Measurements from ENCODE around the gene PDK4. TPM values are rescaled to one million over a fixed set of nuclear protein-coding genes. Genes with fewer than 3 reads are reported as not detected.
"Not testable (repeated sequence)": the region's sequence is repeated elsewhere in the genome, so short reads cannot be mapped to it uniquely, and the experiment has no call there.

Gene PDK4
- total RNA-seq, 1 donor from 2014 or later: 0.53 TPM

GRCh38 chr7:95609277-95609971, 13.1 kb upstream of the PDK4 start:
- Histone ChIP-seq H3K36me3 (ENCODE audit: control insufficient read depth, insufficient read depth, low read length) (no peaks in the 10 kb centered on the region), H3K4me3 (ENCODE audit: low read depth, low read length) (no peak overlapping the region), H3K27me3 (ENCODE audit: control insufficient read depth, insufficient read depth, low read length) (peaks cover 4% of the 10 kb centered on the region)
- no peak for TF ChIP-seq CTCF (IDR thresholded peaks at IDR 0.05; ENCODE audit: insufficient read depth, low read length, severe bottlenecking)
- FAIRE-seq (no peak), DNase-seq (ENCODE audit: low read depth) (peak; percentile 26)

GRCh38 chr7:95608359-95609173, 12.2 kb upstream of the PDK4 start:
- TF ChIP-seq CTCF (IDR thresholded peaks at IDR 0.05; ENCODE audit: insufficient read depth, low read length, severe bottlenecking): no peak
- DNase-seq (ENCODE audit: low read depth): peak; percentile 93
- FAIRE-seq: no peak
- no peak overlapping the region for H3K4me3 ChIP-seq (ENCODE audit: low read depth, low read length)
- peaks cover 4% of the 10 kb centered on the region for H3K27me3 ChIP-seq (ENCODE audit: control insufficient read depth, insufficient read depth, low read length)
- no peaks in the 10 kb centered on the region for H3K36me3 ChIP-seq (ENCODE audit: control insufficient read depth, insufficient read depth, low read length)

- FAIRE-seq: no peak
These were observed 11.2 kb upstream of the PDK4 start for GRCh38 chr7:95607561-95607960.

GRCh38 chr7:95605275-95605674, 9.0 kb upstream of the PDK4 start:
- no peak for TF ChIP-seq CTCF (IDR thresholded peaks at IDR 0.05; ENCODE audit: insufficient read depth, low read length, severe bottlenecking)
- no peak for FAIRE-seq
- H3K4me3 ChIP-seq (ENCODE audit: low read depth, low read length): no peak overlapping the region
- no peak for DNase-seq (ENCODE audit: low read depth)
- H3K27me3 ChIP-seq (ENCODE audit: control insufficient read depth, insufficient read depth, low read length): peaks cover 6% of the 10 kb centered on the region
- H3K36me3 ChIP-seq (ENCODE audit: control insufficient read depth, insufficient read depth, low read length): no peaks in the 10 kb centered on the region

More at GRCh38 chr7:95607561-95607960, 11.2 kb upstream of the PDK4 start:
- DNase-seq (ENCODE audit: low read depth): no peak
- no peak for TF ChIP-seq CTCF (IDR thresholded peaks at IDR 0.05; ENCODE audit: insufficient read depth, low read length, severe bottlenecking)
- Histone ChIP-seq H3K36me3 (ENCODE audit: control insufficient read depth, insufficient read depth, low read length) (no peaks in the 10 kb centered on the region), H3K4me3 (ENCODE audit: low read depth, low read length) (no peak overlapping the region), H3K27me3 (ENCODE audit: control insufficient read depth, insufficient read depth, low read length) (peaks cover 5% of the 10 kb centered on the region)

- not testable (repeated sequence) for H3K4me3 ChIP-seq (ENCODE audit: low read depth, low read length); FAIRE-seq; DNase-seq (ENCODE audit: low read depth); H3K36me3 ChIP-seq (ENCODE audit: control insufficient read depth, insufficient read depth, low read length); H3K27me3 ChIP-seq (ENCODE audit: control insufficient read depth, insufficient read depth, low read length)
These were observed 8.5 kb upstream of the PDK4 start for GRCh38 chr7:95604811-95605210.

GRCh38 chr7:95604397-95604796, 8.1 kb upstream of the PDK4 start:
- not testable (repeated sequence) for H3K27me3 ChIP-seq (ENCODE audit: control insufficient read depth, insufficient read depth, low read length); H3K36me3 ChIP-seq (ENCODE audit: control insufficient read depth, insufficient read depth, low read length); FAIRE-seq; DNase-seq (ENCODE audit: low read depth); H3K4me3 ChIP-seq (ENCODE audit: low read depth, low read length)
